CD1c-positive myeloid dendritic cell (primary cell): ENCODE data around the gene NCCRP1.

ENCODE experiments used
- DNase-seq: peaks from one replicate; pipeline ENCODE4 v3.0.0-alpha.2; 2016; ENCODE audit errors: extremely low spot score

The NCCRP1 gene

DNA sequence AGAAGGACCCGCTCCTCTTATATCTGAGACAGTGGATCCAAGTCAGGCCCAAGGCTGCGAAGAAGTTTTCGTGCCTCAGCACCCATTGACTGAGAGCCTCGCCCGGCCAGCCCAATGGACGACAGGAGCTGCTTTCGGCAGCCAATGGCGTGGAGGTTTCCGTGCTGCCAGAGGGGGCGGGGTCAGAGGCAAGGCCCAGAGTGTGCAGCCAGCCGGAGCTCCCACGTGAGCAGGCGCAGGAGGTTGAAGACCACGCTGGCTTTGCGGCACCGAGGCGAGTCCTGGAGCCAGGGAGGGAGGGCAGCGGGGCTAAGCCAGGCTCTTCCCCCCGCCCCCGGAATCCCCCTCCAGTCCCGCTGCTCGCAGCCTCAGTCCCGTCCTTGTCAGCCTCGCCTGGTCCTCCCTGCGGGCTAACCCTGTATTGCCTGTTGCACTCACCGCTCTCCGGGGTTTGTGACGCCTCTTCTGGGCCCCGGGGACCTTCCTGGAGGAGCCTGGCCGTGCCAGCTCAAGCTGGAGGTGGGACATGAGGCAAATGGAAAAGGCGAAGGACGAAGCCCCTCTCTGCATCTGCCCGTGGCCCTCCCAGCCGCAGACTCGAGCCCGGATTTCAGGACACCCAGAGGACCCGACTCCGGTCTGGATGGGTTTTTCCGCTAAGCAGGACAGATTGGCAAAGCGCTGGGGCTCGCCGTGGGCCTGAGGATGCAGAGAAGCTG, 50.3 kb downstream of the NCCRP1 start:
- no peak for DNase-seq

DNA sequence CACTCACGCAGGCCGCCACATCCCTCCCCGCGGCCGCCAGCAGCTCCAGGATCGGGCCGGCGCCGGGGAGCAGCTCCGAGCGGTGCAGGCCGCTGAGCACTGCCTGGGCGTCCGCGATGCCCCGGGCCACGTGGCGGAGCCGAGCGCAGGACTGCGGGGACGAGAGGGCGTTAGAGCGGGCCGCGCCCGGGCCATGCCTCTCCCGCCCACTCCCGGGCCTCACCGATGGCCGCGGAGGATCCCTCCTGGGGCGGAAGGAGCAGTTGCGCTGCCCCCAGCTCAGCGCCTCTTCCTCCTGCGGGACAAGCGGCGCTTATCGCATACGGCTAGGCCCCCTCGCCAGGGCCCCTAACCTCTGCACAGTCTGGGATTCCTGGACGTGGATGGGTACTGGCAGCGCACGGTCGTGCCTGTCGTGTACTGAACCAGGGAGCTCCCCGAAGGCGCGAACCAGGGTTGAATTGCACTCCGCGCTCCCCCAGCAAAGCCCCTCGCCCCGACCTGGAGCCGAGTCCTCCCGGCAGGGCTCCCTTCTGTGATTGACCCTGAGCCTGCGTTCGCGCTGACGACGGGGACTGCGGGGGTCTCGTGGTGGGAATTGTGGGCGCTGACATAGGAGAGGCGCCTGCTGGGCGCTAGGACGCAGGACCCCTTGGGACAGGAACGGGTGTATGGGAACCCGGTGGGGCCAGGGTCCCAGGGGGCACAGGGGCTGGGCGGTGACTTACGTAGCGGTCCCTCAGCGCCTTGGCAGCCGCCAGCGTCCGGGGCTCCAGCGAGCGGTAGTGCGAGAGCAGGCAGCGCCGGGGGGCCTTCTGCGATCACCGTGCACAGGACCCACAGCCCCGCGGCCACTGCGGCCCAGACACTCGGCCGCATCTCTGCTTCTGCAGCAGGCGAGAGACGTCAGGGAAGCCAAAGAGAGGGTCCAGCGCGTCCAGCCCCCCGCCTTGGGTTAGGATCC, 51.2 kb downstream of the NCCRP1 start:
- peak; percentile 31 for DNase-seq

GRCh38 chr19:39248806-39249205, 52.0 kb downstream of the NCCRP1 start, which contains the start of gene IFNL4:
TSS of gene IFNL4 (minus strand) at chr19:39248856.
- no peak for DNase-seq

- DNase-seq, result no peak
Observed at GRCh38 chr19:39251081-39251480, 54.3 kb downstream of the NCCRP1 start.
